Suprapubic skin (tissue), 4 donors: ENCODE data around the gene PRSS35. TPM values are rescaled to one million over a fixed set of nuclear protein-coding genes. Genes with fewer than 3 reads are reported as not detected.
"Not testable (repeated sequence)": the region's sequence is repeated elsewhere in the genome, so short reads cannot be mapped to it uniquely, and the experiment has no call there.

ENCODE experiments used
- DNase-seq, 2 donors: peaks; one replicate each; pipeline ENCODE4 v3.0.0-alpha.2; 2019; ENCODE audit warnings: low spot score in 2 of 2
- H3K27ac ChIP-seq: fragments of 200-600 bp; sonication (generic); one replicate; pipeline ENCODE4 v1.5.1; 2019
- H3K27me3 ChIP-seq: fragments of 200-600 bp; sonication (generic); one replicate; pipeline ENCODE4 v1.5.1; 2019
- H3K36me3 ChIP-seq: fragments of 200-600 bp; sonication (generic); one replicate; pipeline ENCODE4 v1.5.1; 2019
- H3K4me1 ChIP-seq: fragments of 200-600 bp; sonication (generic); one replicate; pipeline ENCODE4 v1.5.1; 2019
- H3K4me3 ChIP-seq: fragments of 200-600 bp; sonication (generic); one replicate; pipeline ENCODE4 v1.5.1; 2019; ENCODE audit warnings: mild to moderate bottlenecking
- H3K9me3 ChIP-seq: fragments of 200-600 bp; sonication (generic); one replicate; pipeline ENCODE4 v1.5.1; 2019
- EP300 ChIP-seq: sonication (generic); formaldehyde crosslinking; IDR thresholded peaks from one replicate; pipeline ENCODE4 v1.6.1; 2017; ENCODE audit warnings: antibody characterized with exemption
- POLR2A ChIP-seq, 2 donors: fragments of 450-650 bp; IDR thresholded peaks; one replicate each; pipeline ENCODE4 v1.6.1; 2017; ENCODE audit warnings: antibody characterized with exemption in 2 of 2, mild to moderate bottlenecking in 2 of 2, moderate library complexity in 2 of 2
- POLR2AphosphoS5 ChIP-seq, 3 donors: sonication (generic); formaldehyde crosslinking; IDR thresholded peaks; one replicate each; pipeline ENCODE4 v1.6.1; 2017; ENCODE audit warnings: antibody characterized with exemption in 3 of 3
- WGBS: methylation state at CpG from one replicate; pipeline ENCODE4 v1.1.5; 2018; 5-methylcytosine and 5-hydroxymethylcytosine counted together
- total RNA-seq, 4 donors: library from RNA; depleted of rRNA; stranded (reverse); fragments of >200 nt; gene quantifications; one replicate each; pipeline ENCODE4 v1.1.0, GENCODE V29; 2016
- TF ChIP-seq, protein P1 (sequence below), 2 donors: fragments of 200-600 bp in 1 of 2; fragments of 450-650 bp in 1 of 2; sonication (generic) in 1 of 2; IDR thresholded peaks; one replicate each; pipeline ENCODE4 v1.5.1; 2016 to 2019; ENCODE audit warnings: antibody characterized with exemption in 2 of 2, mild to moderate bottlenecking in 1 of 2, moderate library complexity in 1 of 2

PRSS35 gene
- total RNA-seq, 4 donors from 2014 or later, result 0.42 TPM; not detected in 3

DNA sequence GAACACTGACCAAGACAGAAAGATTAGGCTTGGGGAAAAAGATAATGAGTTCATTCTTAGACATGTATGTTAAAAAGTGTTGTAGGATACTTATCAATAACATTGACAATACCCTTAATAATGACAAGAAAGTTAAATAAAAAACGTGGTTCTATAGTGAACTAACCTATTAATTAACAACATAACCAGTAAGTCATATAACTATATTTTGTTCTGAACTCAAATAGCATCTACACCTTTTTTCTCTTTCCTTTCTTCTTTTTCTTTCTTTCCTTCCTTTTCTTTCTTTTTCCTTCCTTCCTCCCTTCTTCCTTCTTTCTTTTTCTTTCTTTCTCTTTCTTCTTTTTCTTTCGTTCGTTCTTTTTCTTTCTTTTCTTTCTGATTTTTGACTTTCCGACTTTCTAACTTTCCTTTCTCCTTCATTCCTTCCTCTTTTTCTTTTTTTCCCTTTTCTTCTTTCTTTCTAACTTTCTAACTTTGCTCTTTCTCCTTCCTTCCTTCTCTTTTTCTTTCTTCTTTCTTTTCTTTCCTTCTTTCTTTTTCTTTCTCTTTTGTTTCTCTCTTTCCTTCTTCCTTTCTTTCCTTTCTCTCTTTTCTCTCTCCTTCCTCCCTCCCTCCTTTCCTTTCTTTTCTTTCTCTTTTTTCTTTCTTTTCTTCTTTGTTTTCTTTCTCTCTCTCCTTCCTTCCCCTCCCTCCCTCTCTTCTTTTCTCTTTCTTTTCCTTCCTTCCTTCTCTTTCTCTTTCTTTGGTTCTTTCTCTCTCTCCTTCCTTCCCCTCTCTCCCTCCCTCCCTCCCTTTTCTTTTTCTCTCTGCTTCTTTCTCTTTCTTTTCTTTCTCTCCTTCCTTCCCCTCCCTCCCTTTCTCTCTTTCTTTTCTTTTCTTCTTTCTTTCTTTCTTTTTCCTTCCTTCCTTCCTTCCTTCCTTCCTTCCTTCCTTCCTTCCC is 24.6 kb downstream of the PRSS35 start:
- no peak for DNase-seq
- H3K4me3 ChIP-seq, result no peak overlapping the region
- H3K27me3 ChIP-seq, result no peaks in the 10 kb centered on the region
- WGBS, result 70% methylated on average over 4 of the region's 4 CpGs
- no peaks in the 10 kb centered on the region for H3K36me3 ChIP-seq
- H3K27ac ChIP-seq, result no peak overlapping the region
- H3K4me1 ChIP-seq, result no peaks in the 10 kb centered on the region
- TF ChIP-seq POLR2AphosphoS5 (IDR thresholded peaks at IDR 0.05), result no peak
- TF ChIP-seq EP300, result no peak
- TF ChIP-seq, protein P1, sequence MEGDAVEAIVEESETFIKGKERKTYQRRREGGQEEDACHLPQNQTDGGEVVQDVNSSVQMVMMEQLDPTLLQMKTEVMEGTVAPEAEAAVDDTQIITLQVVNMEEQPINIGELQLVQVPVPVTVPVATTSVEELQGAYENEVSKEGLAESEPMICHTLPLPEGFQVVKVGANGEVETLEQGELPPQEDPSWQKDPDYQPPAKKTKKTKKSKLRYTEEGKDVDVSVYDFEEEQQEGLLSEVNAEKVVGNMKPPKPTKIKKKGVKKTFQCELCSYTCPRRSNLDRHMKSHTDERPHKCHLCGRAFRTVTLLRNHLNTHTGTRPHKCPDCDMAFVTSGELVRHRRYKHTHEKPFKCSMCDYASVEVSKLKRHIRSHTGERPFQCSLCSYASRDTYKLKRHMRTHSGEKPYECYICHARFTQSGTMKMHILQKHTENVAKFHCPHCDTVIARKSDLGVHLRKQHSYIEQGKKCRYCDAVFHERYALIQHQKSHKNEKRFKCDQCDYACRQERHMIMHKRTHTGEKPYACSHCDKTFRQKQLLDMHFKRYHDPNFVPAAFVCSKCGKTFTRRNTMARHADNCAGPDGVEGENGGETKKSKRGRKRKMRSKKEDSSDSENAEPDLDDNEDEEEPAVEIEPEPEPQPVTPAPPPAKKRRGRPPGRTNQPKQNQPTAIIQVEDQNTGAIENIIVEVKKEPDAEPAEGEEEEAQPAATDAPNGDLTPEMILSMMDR (IDR thresholded peaks at IDR 0.05), result no peak
- TF ChIP-seq POLR2A (IDR thresholded peaks at IDR 0.05), result no peak
- no peaks in the 10 kb centered on the region for H3K9me3 ChIP-seq

DNA sequence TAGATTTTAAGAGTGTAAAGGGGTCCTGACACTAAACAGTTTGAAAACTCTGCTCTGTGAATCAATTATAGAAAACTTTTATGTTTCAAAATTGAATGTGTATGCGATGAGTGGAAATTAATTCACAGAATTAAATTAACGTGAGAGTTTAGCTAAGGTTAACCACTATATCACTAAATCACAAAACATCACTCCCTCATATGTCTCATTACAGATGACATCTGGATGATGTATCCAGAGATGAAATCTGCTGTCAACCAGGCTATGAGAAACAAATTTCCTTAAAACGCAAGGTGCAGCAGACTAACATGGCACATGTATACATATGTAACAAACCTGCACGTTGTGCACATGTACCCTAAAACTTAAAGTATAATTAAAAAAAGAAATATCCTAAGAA is 27.3 kb downstream of the PRSS35 start:
- H3K36me3 ChIP-seq, result no peaks in the 10 kb centered on the region
- no peaks in the 10 kb centered on the region for H3K9me3 ChIP-seq
- WGBS, result 79% methylated on average over 4 of the region's 4 CpGs
- no peaks in the 10 kb centered on the region for H3K27me3 ChIP-seq
- DNase-seq, result no peak
- H3K4me3 ChIP-seq, result no peak overlapping the region
- TF ChIP-seq, protein P1 (IDR thresholded peaks at IDR 0.05), result no peak
- TF ChIP-seq EP300 (no peak), POLR2A (IDR thresholded peaks at IDR 0.05) (no peak), POLR2AphosphoS5 (IDR thresholded peaks at IDR 0.05) (no peak)
- H3K27ac ChIP-seq, result no peak overlapping the region
- no peaks in the 10 kb centered on the region for H3K4me1 ChIP-seq

- Histone ChIP-seq H3K9me3 (peaks cover 6% of the 10 kb centered on the region), H3K4me1 (no peaks in the 10 kb centered on the region), H3K36me3 (no peaks in the 10 kb centered on the region), H3K27ac (no peak overlapping the region), H3K4me3 (no peak overlapping the region), H3K27me3 (no peaks in the 10 kb centered on the region)
- DNase-seq, result no peak
- TF ChIP-seq, protein P1 (IDR thresholded peaks at IDR 0.05), result no peak
- TF ChIP-seq EP300 (no peak), POLR2A (IDR thresholded peaks at IDR 0.05) (no peak), POLR2AphosphoS5 (IDR thresholded peaks at IDR 0.05) (no peak)
- WGBS, result 60% methylated on average over 4 of the region's 5 CpGs
Observed at GRCh38 chr6:83546636-83547035, 34.3 kb downstream of the PRSS35 start.

GRCh38 chr6:83550482-83550881 is 38.1 kb downstream of the PRSS35 start:
- DNase-seq, H3K4me1 ChIP-seq: not testable (repeated sequence)
- 61% methylated on average over 5 of the region's 5 CpGs for WGBS

DNA sequence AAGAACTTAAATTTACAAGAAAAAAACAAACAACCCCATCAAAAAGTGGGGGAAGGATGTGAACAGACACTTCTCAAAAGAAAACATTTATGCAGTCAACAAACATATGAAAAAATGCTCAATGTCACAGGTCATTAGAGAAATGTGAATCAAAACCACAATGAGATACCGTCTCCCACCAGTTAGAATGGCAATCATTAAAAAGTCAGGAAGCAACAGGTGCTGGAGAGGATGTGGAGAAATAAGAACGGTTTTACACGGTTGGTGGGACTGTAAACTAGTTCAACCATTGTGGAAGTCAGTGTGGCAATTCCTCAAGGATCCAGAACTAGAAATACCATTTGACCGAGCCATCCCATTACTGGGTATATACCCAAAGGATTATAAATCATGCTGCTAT is 39.4 kb downstream of the PRSS35 start:
- H3K27me3 ChIP-seq, H3K36me3 ChIP-seq, DNase-seq, H3K9me3 ChIP-seq, H3K27ac ChIP-seq, H3K4me1 ChIP-seq, H3K4me3 ChIP-seq: not testable (repeated sequence)
- 88% methylated on average over 4 of the region's 4 CpGs for WGBS

More at GRCh38 chr6:83550482-83550881, 38.1 kb downstream of the PRSS35 start:
- not testable (repeated sequence) for H3K27me3 ChIP-seq, H3K27ac ChIP-seq, H3K4me3 ChIP-seq, H3K36me3 ChIP-seq, H3K9me3 ChIP-seq

DNA sequence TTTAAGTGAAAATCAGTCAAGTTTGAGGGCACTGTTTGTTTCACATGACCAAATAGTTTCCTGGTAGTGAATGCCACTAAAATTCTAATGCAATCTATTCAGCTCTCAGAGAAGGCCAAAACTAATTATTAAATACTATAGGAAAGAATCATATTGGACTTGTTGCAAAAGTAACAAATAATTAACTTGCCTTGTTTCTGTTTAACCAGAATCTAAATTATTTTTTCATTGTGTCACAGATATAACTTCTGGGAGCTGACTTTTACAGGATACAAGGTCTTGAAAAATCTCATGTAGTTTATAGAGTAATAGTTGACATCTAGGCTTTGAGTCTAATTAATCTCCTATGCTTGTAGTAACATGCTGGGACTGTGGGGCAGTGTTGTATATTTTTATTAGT is 44.5 kb downstream of the PRSS35 start:
- TF ChIP-seq EP300, result no peak
- TF ChIP-seq, protein P1 (IDR thresholded peaks at IDR 0.05), result no peak
- TF ChIP-seq POLR2AphosphoS5 (IDR thresholded peaks at IDR 0.05), result no peak
- no peak for TF ChIP-seq POLR2A (IDR thresholded peaks at IDR 0.05)
- Histone ChIP-seq H3K4me1 (no peaks in the 10 kb centered on the region), H3K27ac (no peak overlapping the region), H3K36me3 (no peaks in the 10 kb centered on the region), H3K27me3 (no peaks in the 10 kb centered on the region), H3K9me3 (no peaks in the 10 kb centered on the region), H3K4me3 (no peak overlapping the region)
- no peak for DNase-seq
